ENCODE results near the gene VCL.

VCL gene

GRCh38 chr10:74111799-74112198 lies 113.9 kb downstream of the VCL start:
- DNase-seq (ENCODE audit: low read depth in 1 of 2, low spot score in 1 of 2) = no peak
- Histone ChIP-seq H3K27ac (replicated peaks) (no peak overlapping the region), H3K27me3 (ENCODE audit: insufficient read depth, poor library complexity, severe bottlenecking) (no peaks in the 10 kb centered on the region), H3K4me3 (replicated peaks; ENCODE audit: insufficient read depth, low read length) (no peak overlapping the region)
- no peak for TF ChIP-seq REST (IDR thresholded peaks at IDR 0.05; ENCODE audit: insufficient replicate concordance, low read depth)
- no peak for TF ChIP-seq POLR2AphosphoS5 (IDR thresholded peaks at IDR 0.05; ENCODE audit: low read depth)
- TF ChIP-seq GABPA (IDR thresholded peaks at IDR 0.05; ENCODE audit: low read depth) = no peak
- TF ChIP-seq CTCF (IDR thresholded peaks at IDR 0.05; ENCODE audit: insufficient read depth, low read length) = no peak
- TF ChIP-seq SPI1 (IDR thresholded peaks at IDR 0.05; ENCODE audit: borderline replicate concordance, low read depth) = no peak

- Histone ChIP-seq H3K4me3 (replicated peaks; ENCODE audit: insufficient read depth, low read length) (no peak overlapping the region), H3K27ac (replicated peaks) (no peak overlapping the region), H3K27me3 (ENCODE audit: insufficient read depth, poor library complexity, severe bottlenecking) (no peaks in the 10 kb centered on the region)
- TF ChIP-seq SPI1 (IDR thresholded peaks at IDR 0.05; ENCODE audit: borderline replicate concordance, low read depth) (no peak), POLR2AphosphoS5 (IDR thresholded peaks at IDR 0.05; ENCODE audit: low read depth) (no peak), GABPA (IDR thresholded peaks at IDR 0.05; ENCODE audit: low read depth) (no peak), CTCF (IDR thresholded peaks at IDR 0.05; ENCODE audit: insufficient read depth, low read length) (no peak), REST (IDR thresholded peaks at IDR 0.05; ENCODE audit: insufficient replicate concordance, low read depth) (no peak)
- no peak for DNase-seq (ENCODE audit: low read depth in 1 of 2, low spot score in 1 of 2)
These were observed 115.6 kb downstream of the VCL start for GRCh38 chr10:74113546-74113945.

- Histone ChIP-seq H3K27ac (replicated peaks) (no peak overlapping the region), H3K27me3 (ENCODE audit: insufficient read depth, poor library complexity, severe bottlenecking) (no peaks in the 10 kb centered on the region), H3K4me3 (replicated peaks; ENCODE audit: insufficient read depth, low read length) (no peak overlapping the region)
- no peak for TF ChIP-seq SPI1 (IDR thresholded peaks at IDR 0.05; ENCODE audit: borderline replicate concordance, low read depth)
- no peak for TF ChIP-seq REST (IDR thresholded peaks at IDR 0.05; ENCODE audit: insufficient replicate concordance, low read depth)
- TF ChIP-seq CTCF (IDR thresholded peaks at IDR 0.05; ENCODE audit: insufficient read depth, low read length) = no peak
- no peak for TF ChIP-seq GABPA (IDR thresholded peaks at IDR 0.05; ENCODE audit: low read depth)
- no peak for TF ChIP-seq POLR2AphosphoS5 (IDR thresholded peaks at IDR 0.05; ENCODE audit: low read depth)
- DNase-seq (ENCODE audit: low read depth in 1 of 2, low spot score in 1 of 2) = no peak
These were observed 116.1 kb downstream of the VCL start for GRCh38 chr10:74114041-74114448.

Measured in HL-60 (cell line).